NAMALWA (cell line): ENCODE measurements around the gene PKLR.
A peak's percentile ranks its signal among the peaks of the same experiment; 100 is the strongest.

Source experiments
- DNase-seq: peaks from one replicate; pipeline ENCODE4 v3.0.0-alpha.2; 2015; ENCODE audit warnings: low spot score

The PKLR gene

GRCh38 chr1:155284476-155284875 is 16.8 kb downstream of the PKLR start:
- DNase-seq, result no peak

GRCh38 chr1:155282488-155283091 is 18.6 kb downstream of the PKLR start:
- DNase-seq, result no peak

GRCh38 chr1:155279268-155279667 is 22.0 kb downstream of the PKLR start:
- no peak for DNase-seq

GRCh38 chr1:155278689-155279160 is 22.5 kb downstream of the PKLR start:
- peak; percentile 40 for DNase-seq

GRCh38 chr1:155277902-155278688 is 23.1 kb downstream of the PKLR start:
- DNase-seq, result peak; percentile 86

- peak; percentile 98 for DNase-seq
Measured at GRCh38 chr1:155277070-155277901, 24.0 kb downstream of the PKLR start, which contains the start of gene HCN3. TSS of gene HCN3 (plus strand) at chr1:155277463. CDS start at chr1:155277591, 128 bp downstream.

- peak; percentile 98 for DNase-seq
Measured at GRCh38 chr1:155273343-155274245, 27.6 kb downstream of the PKLR start, which contains the start of gene CLK2. TSS of gene CLK2 (minus strand) at chr1:155273504. CDS start at chr1:155270977, 2,527 bp downstream.

GRCh38 chr1:155272466-155273342 is 28.5 kb downstream of the PKLR start:
- DNase-seq, result peak; percentile 79

- DNase-seq, result no peak
Measured at GRCh38 chr1:155269381-155269780, 31.9 kb downstream of the PKLR start.

GRCh38 chr1:155268630-155269029 is 32.6 kb downstream of the PKLR start:
- no peak for DNase-seq

GRCh38 chr1:155267373-155267772 is 33.9 kb downstream of the PKLR start:
- no peak for DNase-seq

- no peak for DNase-seq
Measured at GRCh38 chr1:155266553-155266952, 34.7 kb downstream of the PKLR start.

- DNase-seq, result no peak
Measured at GRCh38 chr1:155263067-155263466, 38.2 kb downstream of the PKLR start.

- DNase-seq, result peak; percentile 99
Measured at GRCh38 chr1:155261852-155262673, 39.2 kb downstream of the PKLR start, which contains the start of gene SCAMP3. TSS of gene SCAMP3 (minus strand) at chr1:155262360. CDS start at chr1:155262151, 209 bp downstream.

- peak; percentile 55 for DNase-seq
Measured at GRCh38 chr1:155261493-155261851, 39.8 kb downstream of the PKLR start.

GRCh38 chr1:155260276-155260675 is 41.0 kb downstream of the PKLR start:
- DNase-seq, result no peak

- DNase-seq, result no peak
Measured at GRCh38 chr1:155256058-155256852, 45.0 kb downstream of the PKLR start.

GRCh38 chr1:155255243-155256007 is 45.8 kb downstream of the PKLR start, which contains the start of gene ENTREP3:
TSS of gene ENTREP3 (minus strand) at chr1:155255483. CDS start at chr1:155254877, 606 bp downstream.
- DNase-seq, result peak; percentile 91
